Neural cell (in vitro differentiated cells): ENCODE data around the gene TMPRSS4. TPM values are rescaled to one million over a fixed set of nuclear protein-coding genes. Genes with fewer than 3 reads are reported as not detected.

Experiments used
- H2AFZ ChIP-seq: fragments of 200-600, 300-800 bp; sonication (generic), shearing (Covaris generic); 2 replicates; pipeline ENCODE4 v1.6.0; 2014; ENCODE audit warnings: low read depth, mild to moderate bottlenecking, antibody characterized with exemption, low read length, moderate library complexity
- H3F3A ChIP-seq: fragments of 200-600 bp; shearing (Covaris generic); 2 replicates; pipeline ENCODE4 v1.6.1; 2016; ENCODE audit warnings: mild to moderate bottlenecking, moderate library complexity, mixed read lengths, antibody characterized with exemption, low read length; ENCODE audit not compliant: insufficient read depth, poor library complexity, severe bottlenecking
- H3K27ac ChIP-seq: fragments of 200-600, 300-800 bp; sonication (generic), shearing (Covaris generic); 2 replicates; pipeline ENCODE4 v1.5.1; 2014; ENCODE audit warnings: mild to moderate bottlenecking, low read length, moderate library complexity
- H3K27me3 ChIP-seq: fragments of 300-800, 200-600 bp; sonication (generic), shearing (Covaris generic); 2 replicates; pipeline ENCODE4 v1.6.0; 2014; ENCODE audit warnings: mild to moderate bottlenecking, low read depth, low read length, moderate library complexity; ENCODE audit not compliant: insufficient read depth
- H3K36me3 ChIP-seq: fragments of 300-800, 200-600 bp; sonication (generic), shearing (Covaris generic); 2 replicates; pipeline ENCODE4 v1.5.1; 2014; ENCODE audit warnings: mild to moderate bottlenecking, antibody characterized with exemption, low read length, moderate library complexity; ENCODE audit not compliant: insufficient read depth
- H3K4me2 ChIP-seq: fragments of 300-800, 200-600 bp; sonication (generic), shearing (Covaris generic); 2 replicates; pipeline ENCODE4 v1.6.0; 2014; ENCODE audit warnings: mild to moderate bottlenecking, low read length
- H3K4me3 ChIP-seq: fragments of 300-800, 200-600 bp; sonication (generic), shearing (Covaris generic); 2 replicates; pipeline ENCODE4 v1.5.1; 2014; ENCODE audit warnings: mild to moderate bottlenecking, low read length, moderate library complexity
- H3K79me2 ChIP-seq: fragments of 200-600 bp; shearing (Covaris generic); replicated peaks from 2 replicates; pipeline ENCODE4 v1.6.0; 2014; ENCODE audit warnings: mild to moderate bottlenecking, low read length, moderate library complexity; ENCODE audit not compliant: insufficient read depth
- H3K9ac ChIP-seq: fragments of 300-800, 200-600 bp; sonication (generic), shearing (Covaris generic); 2 replicates; pipeline ENCODE4 v1.6.1; 2016; ENCODE audit warnings: mild to moderate bottlenecking, low read length, mixed read lengths
- H3K9me2 ChIP-seq: fragments of 200-600 bp; shearing (Covaris generic); 2 replicates; pipeline ENCODE4 v1.6.1; 2016; ENCODE audit warnings: mild to moderate bottlenecking, low read length, mixed read lengths; ENCODE audit not compliant: insufficient read depth
- H3K9me3 ChIP-seq: fragments of 200-600, 300-800 bp; sonication (generic), shearing (Covaris generic); 2 replicates; pipeline ENCODE4 v1.6.1; 2016; ENCODE audit warnings: mild to moderate bottlenecking, mixed run types, low read length, moderate library complexity, mixed read lengths
- H4K20me1 ChIP-seq: fragments of 200-600 bp; shearing (Covaris generic); 2 replicates; pipeline ENCODE4 v1.6.1; 2016; ENCODE audit warnings: mild to moderate bottlenecking, mixed run types; ENCODE audit not compliant: insufficient read depth
- CTCF ChIP-seq: fragments of 450-650 bp; IDR thresholded peaks from 2 replicates; pipeline ENCODE4 v1.5.1; 2014; ENCODE audit warnings: antibody characterized with exemption, mild to moderate bottlenecking, moderate library complexity; ENCODE audit not compliant: poor library complexity, severe bottlenecking
- EP300 ChIP-seq: fragments of 450-650 bp; conservative IDR thresholded peaks from 2 replicates; pipeline ENCODE4 v1.6.1; 2014; ENCODE audit warnings: antibody characterized with exemption, mild to moderate bottlenecking, moderate library complexity; ENCODE audit not compliant: poor library complexity, severe bottlenecking
- EZH2 ChIP-seq: fragments of 200-600, 300-800 bp; shearing (Covaris generic), sonication (generic); IDR thresholded peaks from 2 replicates; pipeline ENCODE4 v1.6.1; 2014; ENCODE audit warnings: antibody characterized with exemption, low read length, borderline replicate concordance, mild to moderate bottlenecking; ENCODE audit not compliant: insufficient read depth, poor library complexity, severe bottlenecking
- MXI1 ChIP-seq: fragments of 450-650 bp; conservative IDR thresholded peaks from 2 replicates; pipeline ENCODE4 v1.6.1; 2014; ENCODE audit warnings: antibody characterized with exemption, mild to moderate bottlenecking; ENCODE audit not compliant: poor library complexity, severe bottlenecking
- POLR2AphosphoS5 ChIP-seq: IDR thresholded peaks from 2 replicates; pipeline ENCODE4 v1.6.1; 2012
- RAD21 ChIP-seq: fragments of 450-650 bp; conservative IDR thresholded peaks from 2 replicates; pipeline ENCODE4 v1.6.1; 2014; ENCODE audit warnings: antibody characterized with exemption, mild to moderate bottlenecking, moderate library complexity
- SMC3 ChIP-seq: fragments of 450-650 bp; conservative IDR thresholded peaks from 2 replicates; pipeline ENCODE4 v1.6.1; 2014; ENCODE audit warnings: antibody characterized with exemption, mild to moderate bottlenecking, moderate library complexity; ENCODE audit not compliant: poor library complexity
- TAF1 ChIP-seq: IDR thresholded peaks from 2 replicates; pipeline ENCODE4 v1.6.1; 2012; ENCODE audit warnings: low read depth
- polyA plus RNA-seq: library from polyadenylated mRNA; depleted of rRNA; stranded (reverse); fragments of >200 nt; gene quantifications from 2 replicates; pipeline ENCODE4 v1.2.3, GENCODE V29; 2014
- TF ChIP-seq, protein P1 (sequence below): IDR thresholded peaks from 2 replicates; pipeline ENCODE4 v1.6.1; 2012; ENCODE audit warnings: borderline replicate concordance

TMPRSS4 gene
- polyA plus RNA-seq, 1 donor from 2014 or later, result not detected

DNA sequence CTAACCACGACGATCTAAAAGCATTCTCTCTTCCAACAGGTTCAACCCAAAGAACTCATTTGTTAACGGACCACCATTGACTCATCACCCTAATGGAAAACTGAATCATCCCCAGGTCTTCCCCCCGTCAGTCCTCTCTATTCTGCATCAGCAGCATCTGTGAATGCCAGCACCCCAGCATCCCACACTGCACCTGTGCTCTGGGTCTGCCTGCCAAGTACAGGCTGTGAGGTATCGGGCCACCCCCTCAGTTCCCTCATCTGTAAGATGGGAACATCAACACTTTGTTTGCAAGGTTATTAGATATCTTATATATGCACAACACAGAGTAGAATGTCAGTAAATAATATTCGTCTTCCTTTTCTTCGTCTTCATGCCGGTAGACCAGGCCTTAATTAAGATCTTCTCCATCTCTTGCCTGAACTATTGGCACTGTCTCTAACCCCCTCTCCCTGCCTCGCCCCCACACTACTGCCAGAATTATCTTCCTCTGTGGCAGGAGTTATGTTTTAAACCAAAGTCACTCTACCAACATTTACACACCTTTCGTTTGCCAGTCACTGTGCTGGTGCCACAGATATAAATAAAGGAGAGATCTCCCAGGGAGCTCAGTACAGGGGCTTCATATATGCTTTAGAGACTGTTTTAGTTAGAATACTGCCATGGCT, 7.8 kb upstream of the TMPRSS4 start:
- H3K79me2 ChIP-seq, result no peaks in the 10 kb centered on the region
- no peak overlapping the region for H2AFZ ChIP-seq
- H3K4me2 ChIP-seq, result no peak overlapping the region
- no peaks in the 10 kb centered on the region for H3F3A ChIP-seq
- H3K9me2 ChIP-seq, result no peaks in the 10 kb centered on the region
- no peaks in the 10 kb centered on the region for H4K20me1 ChIP-seq
- H3K36me3 ChIP-seq, result no peaks in the 10 kb centered on the region
- no peak overlapping the region for H3K27ac ChIP-seq
- H3K9me3 ChIP-seq, result no peaks in the 10 kb centered on the region
- H3K4me3 ChIP-seq, result no peak overlapping the region
- H3K9ac ChIP-seq, result no peak overlapping the region
- H3K27me3 ChIP-seq, result no peaks in the 10 kb centered on the region
- TF ChIP-seq EP300, result no peak
- TF ChIP-seq EZH2, result no peak
- no peak for TF ChIP-seq RAD21
- TF ChIP-seq SMC3, result no peak
- TF ChIP-seq CTCF, result no peak
- TF ChIP-seq, protein P1, sequence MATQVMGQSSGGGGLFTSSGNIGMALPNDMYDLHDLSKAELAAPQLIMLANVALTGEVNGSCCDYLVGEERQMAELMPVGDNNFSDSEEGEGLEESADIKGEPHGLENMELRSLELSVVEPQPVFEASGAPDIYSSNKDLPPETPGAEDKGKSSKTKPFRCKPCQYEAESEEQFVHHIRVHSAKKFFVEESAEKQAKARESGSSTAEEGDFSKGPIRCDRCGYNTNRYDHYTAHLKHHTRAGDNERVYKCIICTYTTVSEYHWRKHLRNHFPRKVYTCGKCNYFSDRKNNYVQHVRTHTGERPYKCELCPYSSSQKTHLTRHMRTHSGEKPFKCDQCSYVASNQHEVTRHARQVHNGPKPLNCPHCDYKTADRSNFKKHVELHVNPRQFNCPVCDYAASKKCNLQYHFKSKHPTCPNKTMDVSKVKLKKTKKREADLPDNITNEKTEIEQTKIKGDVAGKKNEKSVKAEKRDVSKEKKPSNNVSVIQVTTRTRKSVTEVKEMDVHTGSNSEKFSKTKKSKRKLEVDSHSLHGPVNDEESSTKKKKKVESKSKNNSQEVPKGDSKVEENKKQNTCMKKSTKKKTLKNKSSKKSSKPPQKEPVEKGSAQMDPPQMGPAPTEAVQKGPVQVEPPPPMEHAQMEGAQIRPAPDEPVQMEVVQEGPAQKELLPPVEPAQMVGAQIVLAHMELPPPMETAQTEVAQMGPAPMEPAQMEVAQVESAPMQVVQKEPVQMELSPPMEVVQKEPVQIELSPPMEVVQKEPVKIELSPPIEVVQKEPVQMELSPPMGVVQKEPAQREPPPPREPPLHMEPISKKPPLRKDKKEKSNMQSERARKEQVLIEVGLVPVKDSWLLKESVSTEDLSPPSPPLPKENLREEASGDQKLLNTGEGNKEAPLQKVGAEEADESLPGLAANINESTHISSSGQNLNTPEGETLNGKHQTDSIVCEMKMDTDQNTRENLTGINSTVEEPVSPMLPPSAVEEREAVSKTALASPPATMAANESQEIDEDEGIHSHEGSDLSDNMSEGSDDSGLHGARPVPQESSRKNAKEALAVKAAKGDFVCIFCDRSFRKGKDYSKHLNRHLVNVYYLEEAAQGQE, result no peak
- no peak for TF ChIP-seq POLR2AphosphoS5
- no peak for TF ChIP-seq TAF1
- no peak for TF ChIP-seq MXI1

GRCh38 chr11:118071416-118072030, 5.4 kb upstream of the TMPRSS4 start:
- Histone ChIP-seq H3K9me2 (no peaks in the 10 kb centered on the region), H3K9ac (no peak overlapping the region), H3K4me3 (no peak overlapping the region), H3K79me2 (no peaks in the 10 kb centered on the region), H4K20me1 (no peaks in the 10 kb centered on the region), H3F3A (no peaks in the 10 kb centered on the region), H3K4me2 (no peak overlapping the region), H2AFZ (no peak overlapping the region), H3K27me3 (no peaks in the 10 kb centered on the region), H3K9me3 (no peaks in the 10 kb centered on the region), H3K27ac (no peak overlapping the region), H3K36me3 (no peaks in the 10 kb centered on the region)
- TF ChIP-seq MXI1 (no peak), RAD21 (no peak), POLR2AphosphoS5 (no peak), CTCF (no peak), EP300 (no peak), TAF1 (no peak), EZH2 (no peak), SMC3 (no peak)
- TF ChIP-seq, protein P1, result no peak
